Endothelial cell of umbilical vein (primary cell): ENCODE results near the gene HCN1. TPM values are rescaled to one million over a fixed set of nuclear protein-coding genes. Genes with fewer than 3 reads are reported as not detected.

Experiments
- BruUV-seq: library from RNA; stranded (reverse); fragments of 400-500 nt; replicated peaks from 2 replicates; lab custom pipeline; 2021; lab: Mats Ljungman, UMichigan
- CTCF ChIA-PET: fragments of 300-600, 350-600 bp; sonication (Branson Sonifier 250); formaldehyde crosslinking; loops from one replicate; lab custom pipeline; 2021; ENCODE audit warnings: antibody characterized with exemption, inconsistent platforms; lab: Charles Lee
- POLR2A ChIA-PET: fragments of 300-600, 350-600 bp; sonication (Branson Sonifier 250); formaldehyde crosslinking; loops from one replicate; lab custom pipeline; 2021; ENCODE audit warnings: antibody characterized with exemption, inconsistent platforms; lab: Charles Lee
- DNase-seq: peaks from one replicate; pipeline ENCODE4 v3.0.0-alpha.2; 2011; ENCODE audit warnings: low read depth, low spot score
- FAIRE-seq: peaks from 2 replicates; lab custom pipeline; 2011; peaks lifted over from hg19 to GRCh38; lab: Jason Lieb, UNC
- H2AFZ ChIP-seq: 2 replicates; pipeline ENCODE4 v1.6.0; 2012; ENCODE audit warnings: low read depth, low read length, control low read depth, inconsistent platforms
- H3K27ac ChIP-seq: 2 replicates; pipeline ENCODE4 v1.5.1; 2011; ENCODE audit warnings: low read depth, mild to moderate bottlenecking, control low read depth, low read length, moderate library complexity; ENCODE audit not compliant: insufficient read depth
- H3K27me3 ChIP-seq, 2 experiments: 2 replicates each; pipeline versions ENCODE4 v1.6.0 to v1.6.1; 2011; ENCODE audit warnings: low read length in 2 of 2, mixed read lengths in 1 of 2; ENCODE audit not compliant: control insufficient read depth in 2 of 2, insufficient read depth in 2 of 2
- H3K36me3 ChIP-seq, 2 experiments: 2 replicates in 1 of 2; 3 replicates in 1 of 2; pipeline ENCODE4 v1.5.1; 2011; ENCODE audit warnings: low read length in 2 of 2, mild to moderate bottlenecking in 1 of 2, moderate library complexity in 1 of 2; ENCODE audit not compliant: control insufficient read depth in 2 of 2, insufficient read depth in 2 of 2; ENCODE audit errors: extremely low read depth in 1 of 2
- H3K4me1 ChIP-seq: 3 replicates; pipeline ENCODE4 v1.5.1; 2011; ENCODE audit warnings: mild to moderate bottlenecking, low read length; ENCODE audit not compliant: control insufficient read depth, insufficient read depth; ENCODE audit errors: extremely low read depth
- H3K4me2 ChIP-seq: 2 replicates; pipeline ENCODE4 v1.6.1; 2011; ENCODE audit warnings: low read length, control low read depth, mixed read lengths; ENCODE audit not compliant: insufficient read depth
- H3K4me3 ChIP-seq, 3 experiments: fragments of 200-600 bp in 1 of 3; sonication (generic), shearing (Covaris generic) in 1 of 3; replicated peaks in 1 of 3; 2 replicates each; pipeline ENCODE4 v1.5.1; 2011 to 2016; ENCODE audit warnings: control low read depth in 3 of 3, low read length in 3 of 3, mild to moderate bottlenecking in 2 of 3, inconsistent platforms in 1 of 3, low read depth in 1 of 3, moderate library complexity in 1 of 3; ENCODE audit not compliant: insufficient read depth in 1 of 3
- H3K79me2 ChIP-seq: 2 replicates; pipeline ENCODE4 v1.6.0; 2012; ENCODE audit warnings: low read length, inconsistent platforms; ENCODE audit not compliant: control insufficient read depth, insufficient read depth
- H3K9ac ChIP-seq: replicated peaks from 2 replicates; pipeline ENCODE3; 2011; ENCODE audit warnings: low read length, control low read depth; ENCODE audit not compliant: insufficient read depth; ENCODE audit errors: extremely low read depth
- H3K9me1 ChIP-seq: replicated peaks from 3 replicates; pipeline ENCODE4 v1.6.0; 2011; ENCODE audit warnings: mild to moderate bottlenecking, low read length; ENCODE audit not compliant: control insufficient read depth, insufficient read depth; ENCODE audit errors: extremely low read depth
- H3K9me3 ChIP-seq: replicated peaks from 2 replicates; pipeline ENCODE4 v1.5.1; 2012; ENCODE audit warnings: low read length, inconsistent platforms; ENCODE audit not compliant: control insufficient read depth, insufficient read depth
- H4K20me1 ChIP-seq: replicated peaks from 2 replicates; pipeline ENCODE3; 2011; ENCODE audit warnings: mild to moderate bottlenecking, low read length; ENCODE audit not compliant: control insufficient read depth, insufficient read depth; ENCODE audit errors: extremely low read depth
- CTCF ChIP-seq, 2 donors: IDR thresholded peaks; 1 replicate in 1 of 2; 2 replicates in 1 of 2; pipeline ENCODE4 v1.5.1; 2011; ENCODE audit warnings: low read length in 2 of 2, mild to moderate bottlenecking in 2 of 2, moderate library complexity in 2 of 2, control low read depth in 1 of 2, inconsistent platforms in 1 of 2, low read depth in 1 of 2; ENCODE audit not compliant: insufficient read depth in 1 of 2; ENCODE audit errors: extremely low read depth in 1 of 2
- EZH2 ChIP-seq: IDR thresholded peaks from 2 replicates; pipeline ENCODE4 v1.6.1; 2012; ENCODE audit warnings: borderline replicate concordance, low read depth, mild to moderate bottlenecking, moderate library complexity, low read length, inconsistent platforms; ENCODE audit not compliant: severe bottlenecking
- FOS ChIP-seq: IDR thresholded peaks from 2 replicates; pipeline ENCODE4 v1.6.1; 2011; ENCODE audit warnings: mild to moderate bottlenecking, low read length, moderate library complexity, borderline replicate concordance; ENCODE audit not compliant: insufficient read depth
- GATA2 ChIP-seq: IDR thresholded peaks from 2 replicates; pipeline ENCODE4 v1.7.0; 2011; ENCODE audit warnings: low read depth, mild to moderate bottlenecking, moderate library complexity, mixed read lengths, low read length; ENCODE audit not compliant: insufficient read length, insufficient read depth
- JUN ChIP-seq: IDR thresholded peaks from 2 replicates; pipeline ENCODE4 v1.6.1; 2011; ENCODE audit warnings: borderline replicate concordance, low read depth; ENCODE audit not compliant: insufficient read length, insufficient read depth
- MAX ChIP-seq: IDR thresholded peaks from 2 replicates; pipeline ENCODE4 v1.6.1; 2011; ENCODE audit not compliant: insufficient read depth, insufficient read length
- MYC ChIP-seq: IDR thresholded peaks from one replicate; pipeline ENCODE4 v1.6.1; 2011; ENCODE audit warnings: mild to moderate bottlenecking, low read depth, low read length
- POLR2A ChIP-seq: IDR thresholded peaks from 2 replicates; pipeline ENCODE4 v1.6.1; 2012; ENCODE audit warnings: low read depth, mild to moderate bottlenecking, control low read depth, low read length
- POLR2AphosphoS5 ChIP-seq: IDR thresholded peaks from 2 replicates; pipeline ENCODE4 v1.6.1; 2012; ENCODE audit warnings: low read depth, mild to moderate bottlenecking, control low read depth, low read length, moderate library complexity; ENCODE audit not compliant: insufficient read depth
- dilution Hi-C: fragments of 300-500 bp; cut with MboI; formaldehyde crosslinking; loops from one replicate; pipeline ENCODE4 v1.15.0; 2019; ENCODE audit warnings: low sequenced_read_pairs; ENCODE audit not compliant: extremely low pct_ligation_motif_present
- intact Hi-C: fragments of 100-400 bp; cut with micrococcal nuclease; formaldehyde crosslinking; loops from one replicate; pipeline ENCODE4 v1.10.0; 2022
- polyA plus RNA-seq, 4 experiments: library from polyadenylated mRNA; depleted of rRNA in 3 of 4; stranded (reverse) in 3 of 4; unstranded in 1 of 4; fragments of >200 nt; gene quantifications; 2 replicates each; pipeline versions ENCODE4 v1.2.1 to v1.2.3, GENCODE V29; 2011 to 2012; ENCODE audit warnings: missing spikeins in 1 of 4
- total RNA-seq: library from RNA; stranded (reverse); gene quantifications from 2 replicates; pipeline ENCODE4 v1.2.3, GENCODE V29; 2021

The HCN1 gene
- total and polyA plus RNA-seq, 2 donors (not counting 3 experiments of a cell fraction or from before 2014, with no cell fraction given), result not detected

- H3K36me3 ChIP-seq, result no peaks in the 10 kb centered on the region
- H3K27ac ChIP-seq, result no peak overlapping the region
- no peak overlapping the region for H3K9ac ChIP-seq
- H2AFZ ChIP-seq, result no peak overlapping the region
- no peaks in the 10 kb centered on the region for H3K9me3 ChIP-seq
- H3K4me2 ChIP-seq, result no peak overlapping the region
- TF ChIP-seq POLR2AphosphoS5 (no peak), POLR2A (no peak), CTCF (IDR thresholded peaks at IDR 0.05; ENCODE audit: extremely low read depth in 1 of 2, insufficient read depth in 1 of 2, low read depth in 1 of 2, low read length in 2 of 2) (no peak), JUN (no peak), GATA2 (no peak), MAX (no peak), MYC (no peak), EZH2 (no peak), FOS (no peak)
- H3K4me3 ChIP-seq, result no peak overlapping the region
- BruUV-seq, result no TSS peak
- ChIA-PET POLR2A (no interaction called here), CTCF (no interaction called here)
- DNase-seq (no peak), FAIRE-seq (no peak)
- intact Hi-C loops, result no loop called here
- dilution Hi-C loops, result no loop called here
- no peaks in the 10 kb centered on the region for H3K4me1 ChIP-seq
- H3K79me2 ChIP-seq, result no peaks in the 10 kb centered on the region
- no peaks in the 10 kb centered on the region for H4K20me1 ChIP-seq
- H3K9me1 ChIP-seq, result no peaks in the 10 kb centered on the region
- H3K27me3 ChIP-seq, result no peaks in the 10 kb centered on the region
Measured at GRCh38 chr5:45568813-45569212, 127.4 kb downstream of the HCN1 start.
